MM.1S (cell line): ENCODE results near the gene BST1.
"Not testable (repeated sequence)": the region's sequence is repeated elsewhere in the genome, so short reads cannot be mapped to it uniquely, and the experiment has no call there.

Experiments used
- DNase-seq: peaks from one replicate; pipeline ENCODE4 v3.0.0-alpha.2; 2015
- H2AFZ ChIP-seq: fragments of 300-600 bp; sonication (generic); 2 replicates; pipeline ENCODE4 v1.6.0; 2016; ENCODE audit warnings: antibody characterized with exemption, low read length
- H3F3A ChIP-seq: fragments of 300-600 bp; sonication (generic); 2 replicates; pipeline ENCODE4 v1.6.1; 2016; ENCODE audit warnings: mild to moderate bottlenecking, antibody characterized with exemption, low read length, moderate library complexity, mixed read lengths; ENCODE audit not compliant: insufficient read depth
- H3K27ac ChIP-seq: fragments of 300-600 bp; sonication (generic); 2 replicates; pipeline ENCODE4 v1.5.1; 2016; ENCODE audit warnings: mild to moderate bottlenecking, low read length
- H3K27me3 ChIP-seq: fragments of 300-600 bp; sonication (generic); replicated peaks from 2 replicates; pipeline ENCODE4 v1.6.0; 2016; ENCODE audit warnings: low read length; ENCODE audit not compliant: insufficient read depth
- H3K36me3 ChIP-seq: fragments of 300-600 bp; sonication (generic); replicated peaks from 2 replicates; pipeline ENCODE4 v1.6.1; 2016; ENCODE audit warnings: mild to moderate bottlenecking, low read length, mixed read lengths; ENCODE audit not compliant: insufficient read depth
- H3K4me1 ChIP-seq: fragments of 300-600 bp; sonication (generic); 2 replicates; pipeline ENCODE4 v1.6.1; 2016; ENCODE audit warnings: low read length, mixed read lengths
- H3K4me2 ChIP-seq: fragments of 300-600 bp; sonication (generic); 2 replicates; pipeline ENCODE4 v1.6.0; 2016; ENCODE audit warnings: low read depth, low read length
- H3K4me3 ChIP-seq: fragments of 300-600 bp; sonication (generic); 2 replicates; pipeline ENCODE4 v1.5.1; 2016; ENCODE audit warnings: low read length, mixed read lengths
- H3K79me2 ChIP-seq: fragments of 300-600 bp; sonication (generic); 2 replicates; pipeline ENCODE4 v1.6.1; 2016; ENCODE audit warnings: mixed run types, low read length, mixed read lengths
- H3K9ac ChIP-seq: fragments of 300-600 bp; sonication (generic); 2 replicates; pipeline ENCODE4 v1.6.1; 2016; ENCODE audit warnings: low read length, mixed read lengths
- H3K9me2 ChIP-seq: fragments of 300-600 bp; sonication (generic); replicated peaks from 2 replicates; pipeline ENCODE4 v1.6.1; 2016; ENCODE audit warnings: mild to moderate bottlenecking, low read length, mixed read lengths; ENCODE audit not compliant: insufficient read depth
- H3K9me3 ChIP-seq: fragments of 300-600 bp; sonication (generic); replicated peaks from 2 replicates; pipeline ENCODE4 v1.6.1; 2016; ENCODE audit warnings: mild to moderate bottlenecking, low read length, mixed read lengths; ENCODE audit not compliant: insufficient read depth
- H4K20me1 ChIP-seq: fragments of 300-600 bp; sonication (generic); 2 replicates; pipeline ENCODE4 v1.6.1; 2016; ENCODE audit warnings: mild to moderate bottlenecking, low read length, moderate library complexity, mixed read lengths; ENCODE audit not compliant: insufficient read depth
- CTCF ChIP-seq: fragments of 300-600 bp; sonication (generic); IDR thresholded peaks from 2 replicates; pipeline ENCODE4 v1.5.1; 2016; ENCODE audit warnings: antibody characterized with exemption, low read length, mixed read lengths
- EZH2 ChIP-seq: fragments of 300-600 bp; sonication (generic); optimal IDR thresholded peaks from 2 replicates; pipeline ENCODE3; 2017; ENCODE audit warnings: low read depth, mild to moderate bottlenecking, antibody characterized with exemption, low read length, mixed read lengths
- EZH2phosphoT487 ChIP-seq: fragments of 300-600 bp; sonication (generic); IDR thresholded peaks from 2 replicates; pipeline ENCODE4 v1.6.1; 2018; ENCODE audit warnings: antibody characterized with exemption, low read length

BST1 gene

GRCh38 chr4:15758294-15758693, 55.4 kb downstream of the BST1 start:
- DNase-seq: no peak
- TF ChIP-seq EZH2phosphoT487 (no peak), EZH2 (no peak), CTCF (no peak)
- peaks cover 52% of the 10 kb centered on the region for H3K4me1 ChIP-seq
- H3K9me3 ChIP-seq: no peaks in the 10 kb centered on the region
- H3K36me3 ChIP-seq: no peaks in the 10 kb centered on the region
- H3K4me2 ChIP-seq: no peak overlapping the region
- H3K9ac ChIP-seq: no peak overlapping the region
- H3K9me2 ChIP-seq: no peaks in the 10 kb centered on the region
- H3K27me3 ChIP-seq: no peaks in the 10 kb centered on the region
- no peaks in the 10 kb centered on the region for H4K20me1 ChIP-seq
- no peaks in the 10 kb centered on the region for H3K79me2 ChIP-seq
- H2AFZ ChIP-seq: no peak overlapping the region
- H3K4me3 ChIP-seq: no peak overlapping the region
- no peak overlapping the region for H3K27ac ChIP-seq
- H3F3A ChIP-seq: peaks cover 36% of the 10 kb centered on the region

GRCh38 chr4:15762460-15762859, 59.6 kb downstream of the BST1 start:
- H3K4me2 ChIP-seq: peak overlapping the region; percentile 25; the same call in 1 of the 2 replicates
- H3K9ac ChIP-seq, H3K36me3 ChIP-seq, H2AFZ ChIP-seq, H3K9me2 ChIP-seq, H3K4me3 ChIP-seq, H3K27ac ChIP-seq, H4K20me1 ChIP-seq, H3K9me3 ChIP-seq, H3K79me2 ChIP-seq, H3K27me3 ChIP-seq: not testable (repeated sequence)
- H3K4me1 ChIP-seq: peaks cover 41% of the 10 kb centered on the region
- H3F3A ChIP-seq: peaks cover 26% of the 10 kb centered on the region
- peak; percentile 74 for DNase-seq

- DNase-seq: no peak
- Histone ChIP-seq H3K4me1 (peaks cover 41% of the 10 kb centered on the region), H3K27ac (no peak overlapping the region), H3F3A (peaks cover 26% of the 10 kb centered on the region), H3K79me2 (no peaks in the 10 kb centered on the region), H3K36me3 (no peaks in the 10 kb centered on the region), H3K4me3 (no peak overlapping the region), H2AFZ (no peak overlapping the region), H3K4me2 (peak overlapping the region; percentile 51), H3K9me3 (no peaks in the 10 kb centered on the region), H3K9me2 (no peaks in the 10 kb centered on the region), H3K27me3 (0 out of 2 replicates have a peak, but pooled peaks cover 4% of the 10 kb centered on the region), H4K20me1 (no peaks in the 10 kb centered on the region), H3K9ac (no peak overlapping the region)
- TF ChIP-seq EZH2 (no peak), EZH2phosphoT487 (no peak), CTCF (no peak)
Observed at GRCh38 chr4:15765391-15765790, 62.5 kb downstream of the BST1 start.

- 0 out of 2 replicates have a peak, but pooled peaks cover 4% of the 10 kb centered on the region for H3K27me3 ChIP-seq
- no peak overlapping the region for H2AFZ ChIP-seq
- peaks cover 42% of the 10 kb centered on the region for H3K4me1 ChIP-seq
- no peak overlapping the region for H3K9ac ChIP-seq
- H3K4me2 ChIP-seq: peak overlapping the region; percentile 51
- H3K9me3 ChIP-seq: no peaks in the 10 kb centered on the region
- H3K27ac ChIP-seq: peak overlapping the region; percentile 50; the same call in 1 of the 2 replicates
- DNase-seq: peak; percentile 81
- no peaks in the 10 kb centered on the region for H3K36me3 ChIP-seq
- H3K9me2 ChIP-seq: no peaks in the 10 kb centered on the region
- no peak overlapping the region for H3K4me3 ChIP-seq
- no peak for TF ChIP-seq EZH2phosphoT487
- TF ChIP-seq CTCF: no peak
- no peak for TF ChIP-seq EZH2
- H4K20me1 ChIP-seq: no peaks in the 10 kb centered on the region
- H3F3A ChIP-seq: peaks cover 31% of the 10 kb centered on the region
- no peaks in the 10 kb centered on the region for H3K79me2 ChIP-seq
Observed at GRCh38 chr4:15765910-15766697, 63.2 kb downstream of the BST1 start.
